Measurements from ENCODE around the gene CDH18. TPM values are rescaled to one million over a fixed set of nuclear protein-coding genes. Genes with fewer than 3 reads are reported as not detected.

CDH18 gene
- total and polyA plus RNA-seq, 2 of the 4 experiments (the other 2 are of a cell fraction): 0.24 to 1.1 TPM

DNA sequence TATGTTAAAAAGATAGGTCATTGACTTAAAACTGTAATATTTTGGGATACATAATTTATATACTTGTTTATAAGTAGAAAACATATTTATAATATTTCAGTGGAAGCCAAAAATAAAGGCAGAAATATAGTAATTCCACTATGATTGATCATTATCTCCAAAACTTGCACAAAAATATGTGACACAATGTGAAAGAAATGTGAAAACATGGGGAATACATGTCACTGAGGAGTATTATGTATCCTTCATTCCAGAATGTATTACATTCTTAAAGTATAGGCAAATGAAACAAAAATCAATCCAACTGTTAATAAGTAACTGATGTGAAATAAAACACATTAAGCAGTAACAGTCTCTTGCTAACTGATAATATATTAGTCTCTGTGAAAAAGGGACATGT, 236.7 kb downstream of the CDH18 start:
- H2BK20ac ChIP-seq (ENCODE audit: low read depth, low read length): no peak overlapping the region
- no peak overlapping the region for H3K14ac ChIP-seq (replicated peaks; ENCODE audit: low read depth, low read length)
- no TSS peak for BruUV-seq (replicated peaks)
- H4K8ac ChIP-seq (ENCODE audit: low read depth in 2 of 2, low read length in 2 of 2): no peak overlapping the region
- H3K79me1 ChIP-seq (ENCODE audit: low read depth in 1 of 2, low read length in 2 of 2): no peaks in the 10 kb centered on the region
- no peaks in the 10 kb centered on the region for H4K20me1 ChIP-seq (ENCODE audit: insufficient read depth, low read length)
- no peaks in the 10 kb centered on the region for H3K9me1 ChIP-seq (ENCODE audit: insufficient read depth, low read length)
- H3K4me2 ChIP-seq (ENCODE audit: low read depth, low read length): no peak overlapping the region
- no peak overlapping the region for H4K91ac ChIP-seq (ENCODE audit: insufficient read depth, low read depth, low read length)
- no peaks in the 10 kb centered on the region for H3K27me3 ChIP-seq (ENCODE audit: control insufficient read depth, insufficient read depth, low read length)
- H3K36me3 ChIP-seq (ENCODE audit: control insufficient read depth, insufficient read depth, low read length): no peaks in the 10 kb centered on the region
- dilution Hi-C loops (cut with HindIII; ENCODE audit: low sequenced_read_pairs, unreplicated experiment) (no loop called here), in situ Hi-C loops (cut with MboI; ENCODE audit: low sequenced_read_pairs) (no loop called here), intact Hi-C loops (cut with micrococcal nuclease) (no loop called here)
- H3K9me3 ChIP-seq (ENCODE audit: control insufficient read depth, insufficient read depth, low read length): no peaks in the 10 kb centered on the region; the same call in 1 of the 2 replicates
- H2BK5ac ChIP-seq (ENCODE audit: low read depth, low read length, poor library complexity, severe bottlenecking): no peak overlapping the region
- H2AFZ ChIP-seq (replicated peaks; ENCODE audit: low read length, poor library complexity): no peak overlapping the region
- no peak overlapping the region for H3K23ac ChIP-seq (ENCODE audit: low read depth, low read length)
- no peak overlapping the region for H2BK15ac ChIP-seq (ENCODE audit: low read depth, low read length)
- no peak overlapping the region for H3K9ac ChIP-seq (ENCODE audit: low read depth, low read length)
- no peak overlapping the region for H2AK9ac ChIP-seq (replicated peaks; ENCODE audit: low read depth, low read length, poor library complexity)
- ChIA-PET CTCF (no interaction called here), POLR2A (ENCODE audit: unreplicated experiment) (no interaction called here)
- H3K18ac ChIP-seq (ENCODE audit: low read depth, low read length): no peak overlapping the region
- H2BK120ac ChIP-seq (ENCODE audit: low read depth, low read length): no peak overlapping the region
- no peak overlapping the region for H2AK5ac ChIP-seq (ENCODE audit: low read depth, low read length)
- no peak for ATAC-seq (ENCODE audit: low read depth)
- no peak overlapping the region for H3K4me3 ChIP-seq (ENCODE audit: insufficient read depth, low read depth, low read length)
- H3K27ac ChIP-seq (ENCODE audit: insufficient read depth, low read length): no peak overlapping the region
- DNase-seq: no peak
- H3K4me1 ChIP-seq (ENCODE audit: control insufficient read depth, insufficient read depth, low read length): no peaks in the 10 kb centered on the region
- H3K56ac ChIP-seq (ENCODE audit: extremely low read depth, insufficient read depth, low read length): no peak overlapping the region
- H4K5ac ChIP-seq (ENCODE audit: low read depth, low read length): no peak overlapping the region
- H3K4ac ChIP-seq (ENCODE audit: low read depth, low read length): no peak overlapping the region
- TF ChIP-seq RFX5 (IDR thresholded peaks at IDR 0.05; ENCODE audit: low read depth, low read length) (no peak), CHD1 (IDR thresholded peaks at IDR 0.05; ENCODE audit: low read depth, low read length) (no peak), POLR2A (IDR thresholded peaks at IDR 0.05; ENCODE audit: low read depth, low read length) (no peak), CEBPB (IDR thresholded peaks at IDR 0.05; ENCODE audit: low read depth, low read length) (no peak), RAD21 (IDR thresholded peaks at IDR 0.05; ENCODE audit: low read length) (no peak), MAFK (IDR thresholded peaks at IDR 0.05; ENCODE audit: low read depth, low read length) (no peak), BHLHE40 (IDR thresholded peaks at IDR 0.05; ENCODE audit: low read depth, low read length) (no peak), MXI1 (IDR thresholded peaks at IDR 0.05; ENCODE audit: borderline replicate concordance, low read depth, low read length) (no peak), NFE2L2 (IDR thresholded peaks at IDR 0.05; ENCODE audit: low read depth, low read length) (no peak), SMC3 (IDR thresholded peaks at IDR 0.05; ENCODE audit: low read depth, low read length) (no peak), FOS (IDR thresholded peaks at IDR 0.05; ENCODE audit: low read depth, low read length) (no peak), CTCF (conservative IDR thresholded peaks at IDR 0.05; ENCODE audit: low read depth, low read length) (no peak)
- TF ChIP-seq, protein P1, sequence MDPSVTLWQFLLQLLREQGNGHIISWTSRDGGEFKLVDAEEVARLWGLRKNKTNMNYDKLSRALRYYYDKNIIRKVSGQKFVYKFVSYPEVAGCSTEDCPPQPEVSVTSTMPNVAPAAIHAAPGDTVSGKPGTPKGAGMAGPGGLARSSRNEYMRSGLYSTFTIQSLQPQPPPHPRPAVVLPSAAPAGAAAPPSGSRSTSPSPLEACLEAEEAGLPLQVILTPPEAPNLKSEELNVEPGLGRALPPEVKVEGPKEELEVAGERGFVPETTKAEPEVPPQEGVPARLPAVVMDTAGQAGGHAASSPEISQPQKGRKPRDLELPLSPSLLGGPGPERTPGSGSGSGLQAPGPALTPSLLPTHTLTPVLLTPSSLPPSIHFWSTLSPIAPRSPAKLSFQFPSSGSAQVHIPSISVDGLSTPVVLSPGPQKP (IDR thresholded peaks at IDR 0.05; ENCODE audit: borderline replicate concordance, low read depth, low read length): no peak
- TF ChIP-seq, protein P2, sequence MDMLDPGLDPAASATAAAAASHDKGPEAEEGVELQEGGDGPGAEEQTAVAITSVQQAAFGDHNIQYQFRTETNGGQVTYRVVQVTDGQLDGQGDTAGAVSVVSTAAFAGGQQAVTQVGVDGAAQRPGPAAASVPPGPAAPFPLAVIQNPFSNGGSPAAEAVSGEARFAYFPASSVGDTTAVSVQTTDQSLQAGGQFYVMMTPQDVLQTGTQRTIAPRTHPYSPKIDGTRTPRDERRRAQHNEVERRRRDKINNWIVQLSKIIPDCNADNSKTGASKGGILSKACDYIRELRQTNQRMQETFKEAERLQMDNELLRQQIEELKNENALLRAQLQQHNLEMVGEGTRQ (IDR thresholded peaks at IDR 0.05; ENCODE audit: low read depth, low read length): no peak
